ENCODE measurements around the gene HMX1. TPM values are rescaled to one million over a fixed set of nuclear protein-coding genes. Genes with fewer than 3 reads are reported as not detected.
A peak's percentile ranks its signal among the peaks of the same experiment; 100 is the strongest.

HMX1 gene
- total RNA-seq, 2 experiments from 2014 or later: not detected

DNA sequence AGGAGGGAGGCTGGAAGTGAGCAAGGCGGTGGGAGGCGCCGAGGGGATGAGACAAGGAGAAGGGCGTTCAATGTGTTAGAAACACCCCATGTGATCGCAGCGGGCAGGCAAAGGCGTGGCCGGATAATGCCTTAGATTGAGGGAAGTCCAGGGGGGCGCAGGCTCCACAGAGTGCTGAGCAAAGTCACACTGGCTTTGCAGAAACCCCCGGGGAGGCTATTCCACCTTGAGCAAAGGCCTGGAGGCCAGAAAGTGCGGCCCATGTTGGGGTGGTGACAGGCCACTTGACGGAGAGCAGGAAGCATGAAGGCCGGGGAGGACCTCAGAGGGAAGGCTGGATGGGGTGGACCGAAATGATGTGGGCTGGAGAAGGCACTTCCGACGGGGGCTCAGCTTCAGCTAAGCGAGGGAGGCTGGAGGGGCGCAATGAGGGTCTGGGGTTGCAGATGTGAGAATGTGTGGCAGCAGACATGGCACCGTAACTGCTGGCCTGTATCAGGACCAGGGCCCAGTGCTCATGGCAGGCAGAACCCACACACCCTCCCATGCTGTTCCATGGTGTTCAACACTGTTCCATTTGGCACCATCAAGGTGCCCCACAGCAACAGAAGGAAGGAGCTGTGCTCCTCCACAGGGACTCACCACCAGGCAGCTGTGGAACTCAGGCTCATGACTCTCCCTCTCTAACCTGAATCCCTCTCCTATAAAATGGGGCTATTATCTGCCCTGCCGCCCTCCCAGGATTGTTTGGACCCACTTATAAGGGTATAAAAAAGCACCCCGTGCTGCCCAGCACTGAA, 50.3 kb downstream of the HMX1 start:
- intact Hi-C loops (cut with DNase I, micrococcal nuclease): no loop called here
- Histone ChIP-seq H3K27ac (ENCODE audit: low read depth in 1 of 2, low read length in 2 of 2) (no peak overlapping the region), H3K27me3 (ENCODE audit: control insufficient read depth in 1 of 2, insufficient read depth in 2 of 2, low read length in 2 of 2) (no peaks in the 10 kb centered on the region), H3K4me1 (ENCODE audit: insufficient read depth, low read length) (no peaks in the 10 kb centered on the region), H3K9me3 (ENCODE audit: control insufficient read depth in 1 of 2, insufficient read depth in 1 of 2, low read length in 2 of 2) (peaks cover 0 to 28% of the 10 kb centered on the region in 2 experiments), H3K36me3 (ENCODE audit: insufficient read depth, low read length) (no peaks in the 10 kb centered on the region), H3K4me3 (ENCODE audit: low read length) (no peak overlapping the region)
- Mint-ChIP-seq H3K9me3 (peaks cover 2% of the 10 kb centered on the region), H3K36me3 (ENCODE audit: low read depth) (no peaks in the 10 kb centered on the region), H3K4me1 (ENCODE audit: low read depth) (no peaks in the 10 kb centered on the region), H3K27ac (no peak overlapping the region), H3K27me3 (peaks cover 9% of the 10 kb centered on the region), H3K4me3 (no peak overlapping the region)
- POLR2A ChIA-PET: no interaction called here
- CTCF ChIA-PET: no interaction called here
- TF ChIP-seq CTCF (IDR thresholded peaks at IDR 0.05): no peak
- DNase-seq: peak in 1 of 14 experiments; percentile 31
- ATAC-seq (ENCODE audit: poor library complexity): no peak

DNA sequence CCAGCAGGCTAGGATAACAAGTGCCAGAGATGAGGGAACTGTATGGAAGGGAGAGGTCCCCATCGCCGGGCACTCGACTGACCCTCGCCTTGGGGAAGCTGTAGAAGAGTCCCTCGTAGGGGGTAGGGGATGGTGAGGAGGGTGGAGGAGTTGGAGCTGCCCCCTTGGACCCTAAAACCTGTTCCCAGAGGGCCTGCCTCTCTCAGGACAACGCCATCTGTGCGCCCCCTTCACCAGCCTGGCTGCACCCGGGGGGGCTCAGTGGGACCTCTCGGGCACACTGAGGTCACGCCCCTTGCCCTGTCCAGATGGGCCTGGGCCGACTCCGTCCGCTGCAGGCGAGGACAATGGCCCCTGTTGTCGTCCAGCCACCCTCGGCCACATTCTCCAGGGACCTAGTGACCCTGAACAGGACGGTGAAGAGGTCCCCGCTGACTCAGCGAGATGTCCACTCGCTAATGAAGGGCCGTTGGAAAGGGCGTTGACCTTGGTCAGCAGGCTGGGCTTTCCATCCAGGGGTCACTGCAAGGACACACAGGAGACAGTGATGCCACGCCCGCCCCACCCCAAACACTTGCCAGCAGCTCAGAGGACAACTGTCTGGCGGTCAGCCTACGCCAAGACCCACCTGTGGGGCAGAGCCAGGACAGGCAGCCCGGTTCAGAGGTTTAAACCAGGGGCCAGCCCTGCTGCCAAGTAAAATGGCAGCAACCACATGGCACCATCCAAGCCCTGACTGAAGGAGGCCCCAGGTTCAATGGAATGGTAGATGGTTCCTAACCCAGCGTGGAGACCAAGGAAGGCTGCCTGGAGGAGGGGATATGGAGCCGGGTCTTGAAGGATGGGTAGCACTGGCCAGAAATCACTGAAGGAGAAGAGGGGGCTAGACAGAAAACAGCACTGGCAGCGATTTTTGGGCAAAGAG, 51.2 kb downstream of the HMX1 start:
- H3K27ac Mint-ChIP-seq: no peak overlapping the region
- no peaks in the 10 kb centered on the region for H3K4me1 Mint-ChIP-seq (ENCODE audit: low read depth)
- no peak overlapping the region for H3K4me3 ChIP-seq (ENCODE audit: low read length)
- peak in 1 of 14 experiments; percentile 29 for DNase-seq
- H3K27me3 ChIP-seq (ENCODE audit: control insufficient read depth in 1 of 2, insufficient read depth in 2 of 2, low read length in 2 of 2): no peaks in the 10 kb centered on the region
- H3K4me3 Mint-ChIP-seq: no peak overlapping the region
- no peaks in the 10 kb centered on the region for H3K36me3 Mint-ChIP-seq (ENCODE audit: low read depth)
- H3K27me3 Mint-ChIP-seq: peaks cover 9% of the 10 kb centered on the region
- peaks cover 0 to 28% of the 10 kb centered on the region in 2 experiments for H3K9me3 ChIP-seq (ENCODE audit: control insufficient read depth in 1 of 2, insufficient read depth in 1 of 2, low read length in 2 of 2)
- POLR2A ChIA-PET: no interaction called here
- H3K9me3 Mint-ChIP-seq: peaks cover 2% of the 10 kb centered on the region
- TF ChIP-seq CTCF (IDR thresholded peaks at IDR 0.05): no peak
- intact Hi-C loops (cut with DNase I, micrococcal nuclease): no loop called here
- no peaks in the 10 kb centered on the region for H3K36me3 ChIP-seq (ENCODE audit: insufficient read depth, low read length)
- no peak overlapping the region for H3K27ac ChIP-seq (ENCODE audit: low read depth in 1 of 2, low read length in 2 of 2)
- CTCF ChIA-PET: no interaction called here
- ATAC-seq (ENCODE audit: poor library complexity): no peak
- no peaks in the 10 kb centered on the region for H3K4me1 ChIP-seq (ENCODE audit: insufficient read depth, low read length)

- H3K27me3 Mint-ChIP-seq: peaks cover 9% of the 10 kb centered on the region
- H3K4me3 Mint-ChIP-seq: no peak overlapping the region
- H3K27me3 ChIP-seq (ENCODE audit: control insufficient read depth in 1 of 2, insufficient read depth in 2 of 2, low read length in 2 of 2): no peaks in the 10 kb centered on the region
- TF ChIP-seq CTCF (IDR thresholded peaks at IDR 0.05): no peak
- no peaks in the 10 kb centered on the region for H3K4me1 Mint-ChIP-seq (ENCODE audit: low read depth)
- intact Hi-C loops (cut with DNase I, micrococcal nuclease): no loop called here
- no peaks in the 10 kb centered on the region for H3K36me3 ChIP-seq (ENCODE audit: insufficient read depth, low read length)
- ATAC-seq (ENCODE audit: poor library complexity) (no peak), DNase-seq (no peak)
- H3K27ac Mint-ChIP-seq: no peak overlapping the region
- H3K4me1 ChIP-seq (ENCODE audit: insufficient read depth, low read length): no peaks in the 10 kb centered on the region
- POLR2A ChIA-PET: no interaction called here
- H3K27ac ChIP-seq (ENCODE audit: low read depth in 1 of 2, low read length in 2 of 2): no peak overlapping the region
- CTCF ChIA-PET: no interaction called here
- H3K9me3 ChIP-seq (ENCODE audit: control insufficient read depth in 1 of 2, insufficient read depth in 1 of 2, low read length in 2 of 2): peaks cover 0 to 28% of the 10 kb centered on the region in 2 experiments
- H3K36me3 Mint-ChIP-seq (ENCODE audit: low read depth): no peaks in the 10 kb centered on the region
- no peaks in the 10 kb centered on the region for H3K9me3 Mint-ChIP-seq
- no peak overlapping the region for H3K4me3 ChIP-seq (ENCODE audit: low read length)
Observed at GRCh38 chr4:8819473-8820177, 52.0 kb downstream of the HMX1 start.
